ENCODE measurements around the gene BMP7.
"Not testable (repeated sequence)": the region's sequence is repeated elsewhere in the genome, so short reads cannot be mapped to it uniquely, and the experiment has no call there.

Gene BMP7

DNA sequence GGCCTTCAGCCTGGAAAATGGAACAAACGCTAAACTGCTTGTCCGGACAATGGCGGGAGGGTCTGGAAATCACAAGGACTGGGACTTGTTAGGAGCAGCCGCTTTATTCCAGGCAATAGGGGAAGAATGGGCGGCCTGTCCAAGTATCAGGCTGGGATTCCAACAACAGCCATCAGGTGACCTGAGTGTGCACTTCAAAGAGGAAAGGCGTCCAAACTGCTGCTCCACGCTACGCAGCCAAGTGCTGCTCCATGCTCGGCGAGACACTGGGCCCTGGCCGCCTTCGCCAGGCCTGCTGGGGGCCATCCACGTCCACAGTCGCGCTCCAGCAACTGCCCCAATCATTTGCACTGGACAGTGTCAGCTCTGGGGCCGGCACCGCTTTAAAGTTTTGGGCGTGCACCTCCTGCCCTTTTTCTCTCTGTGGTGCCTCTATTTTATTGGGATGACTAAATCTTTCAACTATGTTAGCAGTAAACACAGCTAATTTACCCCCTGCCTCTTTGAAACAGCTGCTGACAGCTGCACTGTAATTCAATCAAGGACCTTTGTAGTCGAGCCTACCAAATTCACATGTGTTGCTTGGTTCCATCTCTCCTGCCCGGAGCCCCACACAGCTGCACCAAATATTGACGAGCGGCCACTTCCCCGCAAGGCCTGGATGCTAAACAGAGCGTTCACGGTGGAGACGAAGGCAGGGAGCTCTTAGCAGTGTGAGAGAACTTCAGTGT is 98.3 kb downstream of the BMP7 start:
- no peak for DNase-seq (ENCODE audit: low read depth)

DNA sequence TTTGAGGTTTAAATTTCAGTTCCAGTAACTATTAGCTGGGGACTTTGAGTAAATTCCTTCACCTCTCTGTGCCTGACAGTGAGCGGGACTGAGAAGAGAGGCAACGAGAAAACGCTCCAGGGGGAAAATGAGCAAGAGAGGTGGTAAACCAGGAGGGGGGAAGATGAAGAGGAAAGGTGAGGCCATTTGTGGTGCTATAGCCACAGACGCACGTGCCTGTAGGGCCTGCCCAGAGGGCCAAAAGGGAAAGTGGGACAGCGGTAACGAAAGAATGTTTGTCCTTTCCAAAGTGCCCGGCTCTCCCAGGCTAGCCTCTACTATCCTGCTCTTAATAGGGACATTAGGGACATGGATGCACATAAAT is 99.2 kb downstream of the BMP7 start:
- no peak for DNase-seq (ENCODE audit: low read depth)

DNA sequence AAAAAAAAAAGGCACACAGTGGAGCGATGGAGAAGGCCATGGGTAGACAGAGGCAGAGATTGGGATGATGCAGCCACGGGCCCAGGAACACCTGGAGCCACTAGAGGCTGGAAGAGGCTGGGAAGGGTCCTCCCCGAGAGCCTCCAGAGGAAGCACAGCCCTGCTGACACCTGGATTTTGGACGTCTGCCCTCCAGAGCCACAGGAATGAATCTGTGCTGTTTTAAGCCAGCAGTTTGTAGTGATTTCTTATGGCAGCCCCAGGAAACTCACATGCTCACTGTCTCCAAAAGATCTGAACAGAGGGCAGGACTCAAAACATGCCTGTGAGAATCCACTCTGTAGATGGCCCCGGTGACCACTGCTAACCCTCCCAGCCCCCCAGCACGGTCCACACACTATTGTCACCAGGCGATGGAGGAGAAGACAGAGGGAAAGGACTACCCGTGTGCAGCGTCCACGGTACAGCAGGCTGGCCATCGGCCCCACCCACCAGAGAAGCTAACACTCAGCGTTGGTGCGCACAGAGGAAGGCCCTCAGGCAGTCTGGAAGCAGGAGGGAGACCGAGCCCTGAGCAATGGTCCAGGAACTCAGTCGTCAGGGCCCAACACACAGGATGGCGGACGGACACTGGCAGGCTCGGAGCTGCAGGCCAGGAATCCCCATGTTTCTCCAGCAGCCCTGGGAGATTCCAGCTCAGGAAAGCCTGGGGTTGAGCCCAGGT is 99.7 kb downstream of the BMP7 start:
- no peak for DNase-seq (ENCODE audit: low read depth)

DNA sequence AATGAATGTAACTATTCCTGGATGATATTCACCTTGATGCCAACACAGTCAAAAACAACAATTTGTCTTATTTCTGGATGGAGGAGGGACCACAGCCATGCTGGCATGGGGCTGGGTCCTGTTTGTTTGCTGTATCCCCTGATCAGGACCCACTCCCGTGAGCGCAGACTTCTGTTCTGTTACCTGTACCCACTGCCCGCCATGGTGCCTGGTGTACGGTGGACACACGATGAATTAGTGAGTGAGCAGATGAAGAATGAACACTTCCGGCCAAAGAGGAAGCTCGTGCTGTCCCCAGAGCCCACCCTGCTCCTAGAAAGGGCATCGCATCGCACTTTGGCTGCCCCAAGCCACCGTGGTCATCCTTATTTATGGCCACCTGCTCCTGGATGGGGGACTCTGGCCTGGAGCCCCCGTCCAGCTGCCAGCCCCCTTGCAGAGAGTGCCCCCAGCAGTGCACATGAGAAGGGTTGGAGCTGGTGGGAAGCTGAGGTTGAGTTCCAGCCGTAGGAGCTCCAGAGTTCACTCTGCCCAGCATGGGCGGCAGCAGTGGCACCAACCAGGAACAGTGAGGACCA is 100.9 kb downstream of the BMP7 start:
- DNase-seq (ENCODE audit: low read depth) = no peak

DNA sequence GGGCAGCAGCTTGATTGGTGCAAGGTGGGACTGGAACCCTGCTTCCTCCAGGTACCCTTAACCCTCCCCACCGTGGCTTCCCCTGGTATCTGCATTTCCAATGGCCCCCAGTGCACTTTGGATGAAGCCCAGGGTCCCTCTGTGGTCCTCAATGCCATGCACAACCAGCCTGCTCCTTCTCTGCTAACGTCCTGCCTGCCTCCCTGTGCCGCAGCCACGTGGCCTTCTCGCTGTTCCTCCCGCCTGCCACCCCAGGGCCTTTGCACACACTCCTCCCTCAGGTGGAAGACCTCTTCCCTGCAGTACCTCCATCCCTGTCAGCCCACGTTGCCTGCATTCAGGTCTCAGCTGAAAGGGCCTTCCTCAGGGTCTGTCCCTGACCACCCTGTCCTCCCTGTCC is 101.6 kb downstream of the BMP7 start:
- no peak for DNase-seq (ENCODE audit: low read depth)

DNA sequence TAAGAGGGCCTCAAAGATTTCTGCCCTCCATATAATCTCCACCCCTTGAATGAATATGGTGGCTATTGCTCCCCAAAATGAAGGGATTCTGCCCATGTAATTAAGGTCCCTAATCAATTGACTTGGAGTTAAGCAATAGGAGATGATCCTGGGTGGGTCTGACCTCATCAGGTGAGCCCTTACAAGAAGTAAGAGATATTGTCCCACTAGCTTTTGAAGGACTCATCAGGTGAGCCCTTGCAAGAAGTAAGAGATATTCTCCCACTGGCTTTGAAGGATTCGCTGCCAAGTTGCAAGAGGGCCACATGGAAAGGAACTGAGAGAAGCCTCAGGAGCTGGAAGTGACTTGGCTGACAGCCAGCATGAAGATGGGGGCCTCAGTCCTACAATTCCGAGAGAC is 103.4 kb downstream of the BMP7 start:
- DNase-seq (ENCODE audit: low read depth) = no peak

DNA sequence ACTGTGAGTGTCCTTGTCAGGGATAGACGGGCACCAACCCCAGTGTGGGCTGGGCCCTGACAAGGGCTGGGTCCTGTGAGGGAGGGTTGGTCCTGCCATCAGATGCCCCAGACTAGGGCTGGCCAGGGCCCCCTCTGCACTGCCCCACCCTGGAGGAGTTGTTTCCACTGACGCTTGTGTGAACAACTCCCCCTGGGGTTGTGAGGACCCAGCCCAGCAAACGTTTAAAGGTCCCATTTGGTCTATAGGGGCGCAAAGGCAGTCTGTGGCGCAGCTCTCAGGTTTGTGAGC is 104.1 kb downstream of the BMP7 start:
- DNase-seq (ENCODE audit: low read depth) = no peak

DNA sequence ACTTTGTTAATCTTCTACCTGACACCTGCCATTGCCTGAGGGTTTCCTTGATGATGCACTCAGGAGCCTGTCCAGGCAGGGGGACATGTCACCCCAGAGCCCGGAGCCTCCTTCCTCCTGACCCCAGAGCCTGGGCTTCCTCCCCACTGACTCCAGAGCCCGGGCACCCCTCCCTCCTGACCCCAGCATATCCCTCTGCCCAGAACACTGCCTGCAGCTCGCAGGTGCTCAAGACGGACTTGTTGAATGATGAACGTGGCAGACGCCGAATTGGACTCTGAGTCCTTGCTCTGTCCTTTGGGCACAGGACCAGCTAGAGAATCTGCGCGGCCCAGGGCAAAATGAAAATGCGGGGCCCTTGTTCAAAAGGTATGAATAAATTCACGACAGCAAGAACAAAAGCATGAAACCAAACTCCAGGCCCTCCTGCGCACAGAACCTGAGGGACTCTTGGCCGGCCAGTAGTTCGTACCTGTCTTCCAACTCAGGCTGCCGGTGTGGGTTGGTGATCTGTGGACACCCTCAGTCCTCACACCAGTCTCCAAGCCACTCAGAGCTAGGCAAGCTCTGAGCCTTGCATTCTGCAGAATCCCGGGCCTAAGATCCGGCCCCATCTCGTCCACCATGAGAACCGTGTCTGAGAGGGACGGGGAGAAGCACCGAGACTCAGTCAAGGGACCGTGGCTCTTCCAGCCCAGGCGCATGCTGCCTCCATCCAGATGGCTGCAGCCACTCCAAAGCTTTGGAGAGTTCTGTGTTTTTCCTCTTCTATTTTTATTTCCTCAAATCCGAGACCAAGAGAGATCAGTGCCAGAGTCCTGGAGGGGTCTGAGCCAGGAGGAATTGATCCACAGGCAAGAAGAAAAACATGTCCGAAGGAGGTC is 104.7 kb downstream of the BMP7 start:
- DNase-seq (ENCODE audit: low read depth) = no peak

DNA sequence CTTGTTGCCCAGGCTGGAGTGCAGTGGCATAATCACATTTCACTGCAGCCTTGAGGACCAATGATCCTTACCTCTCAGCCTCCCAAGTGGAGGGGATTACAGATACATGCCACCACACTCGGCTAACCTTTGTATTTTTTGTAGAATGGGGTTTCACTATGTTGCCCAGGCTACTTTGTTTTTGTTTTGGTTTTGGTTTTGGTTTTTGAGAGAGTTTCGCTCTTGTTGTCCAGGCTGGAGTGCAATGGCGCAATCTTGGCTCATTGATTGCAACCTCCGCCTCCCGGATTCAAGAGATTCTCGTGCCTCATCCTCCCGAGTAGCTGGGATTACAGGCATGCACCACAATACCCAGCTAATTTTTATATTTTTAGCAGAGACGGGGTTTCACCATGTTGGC is 105.5 kb downstream of the BMP7 start:
- no peak for DNase-seq (ENCODE audit: low read depth)

DNA sequence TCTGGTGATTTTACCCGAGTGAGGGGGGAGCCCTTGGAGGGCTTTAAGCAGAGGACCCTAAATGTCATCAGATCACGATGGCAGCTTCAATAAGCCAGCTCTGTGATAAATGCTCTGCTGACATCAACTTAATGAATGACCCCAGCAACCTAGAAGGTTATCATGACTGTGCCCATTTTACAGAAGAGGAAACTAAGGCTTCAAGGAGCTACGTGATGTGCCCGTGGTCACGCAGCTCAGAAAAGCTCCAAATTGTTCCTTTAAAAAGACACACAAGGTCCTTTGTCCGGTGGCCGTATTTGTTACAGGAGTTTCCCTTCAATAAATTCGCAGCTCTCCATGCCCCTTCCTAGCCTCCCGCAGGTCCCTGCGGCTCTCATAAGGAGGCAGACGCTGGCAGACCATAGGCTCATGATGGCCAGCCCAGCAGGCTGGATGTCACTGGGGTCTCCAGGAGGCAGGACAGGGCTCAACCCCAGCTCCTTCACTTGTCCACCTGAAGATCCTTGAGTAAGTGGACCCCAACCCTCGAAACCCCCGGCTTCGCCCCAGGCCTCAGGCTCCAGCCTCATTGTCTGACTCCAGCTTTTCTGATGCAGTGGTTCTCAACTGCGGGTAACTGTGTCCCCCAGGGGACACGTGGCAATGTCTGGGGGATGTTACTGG is 106.4 kb downstream of the BMP7 start:
- no peak for DNase-seq (ENCODE audit: low read depth)

DNA sequence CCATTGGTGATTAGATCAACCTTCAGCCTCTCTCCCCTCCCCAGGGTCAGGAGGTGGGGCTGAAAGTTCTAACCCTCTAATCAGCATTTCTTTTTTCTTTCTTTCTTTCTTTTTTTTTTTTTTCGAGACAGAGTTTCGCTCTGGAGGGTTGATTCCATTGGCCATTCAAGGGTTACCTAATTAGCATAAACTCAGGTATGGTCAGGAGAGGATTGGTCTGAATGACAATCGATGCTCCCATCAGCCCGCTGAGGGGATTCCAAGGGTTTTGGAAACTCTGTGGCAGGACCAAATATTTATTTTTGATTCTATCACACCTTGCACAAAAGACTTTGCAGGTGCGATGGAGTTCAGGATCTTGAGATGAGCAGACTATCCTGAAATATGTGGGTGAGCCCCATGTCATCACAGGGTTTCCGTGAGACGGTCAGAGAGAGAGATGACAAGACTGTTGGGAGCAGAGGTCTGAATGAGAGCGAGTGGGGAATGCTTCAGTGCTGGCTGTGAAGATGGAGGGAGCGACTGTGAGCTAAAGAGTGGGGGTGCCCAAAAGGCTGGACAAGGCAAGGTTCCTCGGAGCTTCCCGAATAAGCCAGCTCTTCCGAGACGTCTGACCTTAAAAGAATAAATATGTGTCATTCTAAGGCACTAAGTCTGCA is 107.1 kb downstream of the BMP7 start:
- DNase-seq (ENCODE audit: low read depth) = no peak

DNA sequence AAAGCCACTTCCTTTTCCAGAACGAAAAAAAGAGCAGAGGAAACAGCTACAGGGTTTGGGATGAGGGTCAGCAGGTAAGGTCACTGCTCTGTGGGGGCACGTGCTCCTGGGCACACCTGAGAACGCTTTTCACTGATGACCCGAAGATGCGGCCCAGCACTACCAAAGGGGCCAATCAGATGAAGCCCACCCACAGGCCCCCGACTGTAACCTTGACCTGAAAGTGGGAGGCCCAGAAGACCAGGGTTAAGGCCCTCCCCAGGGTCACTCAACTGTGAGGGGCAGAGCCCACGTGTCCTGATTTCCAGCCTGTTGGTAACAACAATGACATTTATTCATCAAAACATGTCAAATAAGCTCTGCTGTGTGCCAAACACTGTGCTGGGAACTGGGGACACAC is 108.0 kb downstream of the BMP7 start:
- no peak for DNase-seq (ENCODE audit: low read depth)

DNA sequence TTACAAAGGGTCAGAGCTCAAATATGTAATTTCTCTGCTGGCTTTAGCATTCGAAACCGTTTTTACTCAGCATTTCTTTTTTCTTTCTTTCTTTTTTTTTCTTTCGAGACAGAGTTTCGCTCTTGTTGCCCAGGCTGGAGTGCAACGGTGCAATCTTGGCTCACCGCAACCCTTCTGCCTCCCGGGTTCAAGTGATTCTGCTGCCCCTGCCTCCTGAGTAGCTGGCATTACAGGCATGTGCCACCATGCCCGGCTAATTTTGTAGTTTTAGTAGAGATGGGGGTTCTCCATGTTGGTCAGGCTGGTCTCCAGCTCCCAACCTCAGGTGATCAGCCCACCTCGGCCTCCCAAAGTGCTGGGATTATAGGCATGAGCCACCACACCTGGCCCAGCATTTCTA is 108.7 kb downstream of the BMP7 start:
- not testable (repeated sequence) for DNase-seq (ENCODE audit: low read depth)

DNA sequence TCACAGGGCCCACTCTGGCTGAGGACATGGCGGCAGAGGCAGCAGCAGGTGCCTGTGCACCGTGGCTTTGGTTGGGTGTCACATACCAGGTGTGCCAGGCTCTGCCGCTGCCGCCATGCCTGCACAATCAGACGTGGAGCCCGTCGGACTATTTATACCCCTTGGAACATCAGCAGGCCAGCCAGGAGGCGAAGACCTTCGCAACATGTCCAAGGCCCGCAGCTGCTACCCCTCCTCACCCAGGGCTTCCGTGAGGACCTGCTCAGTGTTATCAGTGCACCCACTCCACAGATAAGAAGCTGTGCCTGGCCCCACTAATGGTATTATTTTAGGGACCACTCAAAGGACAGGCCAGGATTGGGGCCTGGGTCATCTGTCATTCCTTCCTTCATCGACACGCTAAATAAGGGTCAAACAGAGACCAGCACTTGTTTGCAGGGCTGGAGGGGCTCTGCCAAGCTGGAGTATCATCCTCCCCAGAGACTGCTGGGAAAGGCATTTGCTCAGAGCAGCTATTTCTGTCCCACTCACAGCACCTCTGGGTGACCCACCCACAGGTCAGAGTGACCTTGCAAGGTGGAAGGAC is 109.2 kb downstream of the BMP7 start:
- DNase-seq (ENCODE audit: low read depth) = no peak

DNA sequence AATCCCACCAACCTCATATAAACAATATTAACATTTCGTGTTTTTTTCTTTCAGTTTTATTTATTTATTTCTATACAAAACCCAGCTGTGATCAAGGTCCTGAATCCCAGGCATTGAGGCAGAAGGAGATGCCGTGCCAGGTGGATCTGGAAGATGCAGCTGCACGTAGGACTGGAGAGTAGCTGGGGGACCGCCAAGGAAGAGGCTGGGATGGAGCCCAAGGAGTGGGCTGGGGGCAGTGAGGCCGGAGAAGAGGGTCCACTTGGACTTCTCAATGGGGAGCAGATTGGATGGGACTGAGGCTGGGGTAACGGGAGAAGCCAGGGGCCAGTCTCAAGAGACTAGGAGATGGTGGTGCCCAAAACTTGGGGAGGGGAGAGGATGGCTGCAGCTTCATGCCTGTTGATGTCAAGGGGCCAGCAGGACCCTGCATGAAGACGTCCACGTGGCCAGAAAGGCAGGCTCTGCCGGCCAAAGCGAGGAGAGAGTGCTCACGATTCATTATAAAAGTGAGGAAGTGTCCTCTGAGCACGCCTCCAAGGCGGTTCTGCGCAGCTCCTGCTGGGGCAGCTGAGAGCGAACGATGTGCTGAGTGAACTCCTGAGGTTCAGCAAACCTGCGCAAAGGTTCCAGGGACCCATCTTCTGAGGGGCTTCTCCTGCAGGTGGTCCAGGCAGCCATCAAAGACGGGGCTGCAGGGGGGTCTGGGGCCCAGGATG is 110.3 kb downstream of the BMP7 start:
- DNase-seq (ENCODE audit: low read depth) = no peak

DNA sequence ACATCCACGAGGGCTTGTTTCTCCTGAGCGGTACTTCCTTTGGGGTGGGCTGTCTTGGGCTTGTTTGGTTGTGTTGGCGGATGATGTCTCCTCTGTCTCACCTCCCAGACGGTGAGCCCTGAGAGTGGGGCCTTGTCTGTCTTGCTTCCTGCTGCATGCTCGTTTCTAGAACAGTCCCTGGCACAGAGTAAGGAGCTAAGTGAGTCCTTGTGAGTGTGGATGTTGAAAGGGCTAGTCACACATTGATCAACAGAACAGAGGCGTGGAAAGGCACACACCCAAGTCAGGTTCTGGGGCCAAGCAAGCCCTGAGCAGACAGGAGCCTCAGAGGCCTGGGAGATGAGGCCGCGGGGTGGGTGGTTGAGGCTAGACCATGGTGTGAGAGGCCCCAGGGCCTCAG is 111.0 kb downstream of the BMP7 start:
- DNase-seq (ENCODE audit: low read depth) = no peak

DNA sequence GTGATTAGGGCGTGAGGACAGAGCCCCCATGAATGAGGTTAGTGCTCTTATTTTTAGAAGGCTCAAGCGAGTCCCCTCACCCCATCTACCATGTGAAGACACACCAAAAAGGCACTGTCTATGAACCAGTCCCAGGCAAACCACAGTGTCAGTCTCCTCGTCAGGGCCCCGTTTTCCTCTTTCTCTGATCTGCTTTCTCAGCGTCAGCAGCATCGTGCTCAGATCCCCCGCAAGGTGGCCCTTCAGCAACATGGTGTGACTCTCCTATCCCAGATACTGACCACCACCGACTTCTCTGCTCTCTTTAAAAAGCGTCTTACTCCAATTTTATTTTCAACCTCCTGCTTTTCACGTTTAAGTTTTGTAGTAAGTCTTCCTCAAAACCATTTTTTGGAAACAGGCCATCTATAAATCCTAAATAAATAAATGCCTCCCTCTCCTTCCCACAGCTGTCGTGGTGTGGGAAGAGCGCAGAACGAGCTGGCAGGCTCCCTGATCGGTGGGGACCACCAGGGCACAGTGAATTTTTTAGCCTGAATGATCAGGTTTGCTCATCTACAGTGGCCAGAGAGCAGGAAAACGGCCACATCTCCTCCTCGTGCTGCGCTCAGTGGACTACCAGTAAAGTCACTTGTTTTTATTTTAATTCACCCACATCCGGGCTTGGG is 113.1 kb downstream of the BMP7 start:
- DNase-seq (ENCODE audit: low read depth) = no peak

DNA sequence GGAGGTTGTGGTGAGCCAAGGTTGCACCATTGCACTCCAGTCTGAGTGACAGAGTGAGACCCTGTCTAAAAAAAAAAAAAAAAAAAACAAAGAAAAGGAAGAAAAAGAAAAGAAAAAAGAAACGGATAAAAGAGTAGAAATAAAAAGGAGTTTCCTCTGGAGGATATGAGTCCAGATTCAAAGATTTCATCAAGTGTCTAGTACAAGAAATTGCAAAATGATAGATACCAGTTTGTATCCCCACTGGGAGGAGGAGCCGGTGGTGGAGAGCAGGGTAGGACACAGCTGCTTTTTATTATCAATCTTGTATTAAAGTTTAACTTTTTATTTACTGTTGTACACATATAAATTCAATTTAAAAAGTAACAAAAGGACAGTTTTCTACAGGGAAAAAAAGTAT is 113.9 kb downstream of the BMP7 start:
- no peak for DNase-seq (ENCODE audit: low read depth)

DNA sequence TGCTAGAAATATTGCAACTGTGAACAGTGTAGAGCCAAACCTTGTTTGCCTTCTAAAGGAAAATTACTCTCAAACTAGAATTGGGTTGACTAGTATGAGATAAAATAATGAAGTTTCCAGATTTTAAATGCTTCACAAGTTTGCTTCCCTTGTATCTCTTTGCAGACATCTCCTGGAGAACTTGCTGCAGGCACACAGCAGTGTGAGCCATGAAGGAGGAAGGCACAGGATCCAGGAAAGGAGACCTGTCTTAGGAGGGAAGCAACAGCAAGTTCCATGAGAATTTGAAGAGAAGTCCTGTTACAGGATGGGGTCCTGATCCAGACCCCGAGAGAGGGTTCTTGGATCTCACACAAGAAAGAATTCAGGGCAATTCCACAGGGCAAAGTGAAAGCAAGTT is 115.9 kb downstream of the BMP7 start:
- no peak for DNase-seq (ENCODE audit: low read depth)

DNA sequence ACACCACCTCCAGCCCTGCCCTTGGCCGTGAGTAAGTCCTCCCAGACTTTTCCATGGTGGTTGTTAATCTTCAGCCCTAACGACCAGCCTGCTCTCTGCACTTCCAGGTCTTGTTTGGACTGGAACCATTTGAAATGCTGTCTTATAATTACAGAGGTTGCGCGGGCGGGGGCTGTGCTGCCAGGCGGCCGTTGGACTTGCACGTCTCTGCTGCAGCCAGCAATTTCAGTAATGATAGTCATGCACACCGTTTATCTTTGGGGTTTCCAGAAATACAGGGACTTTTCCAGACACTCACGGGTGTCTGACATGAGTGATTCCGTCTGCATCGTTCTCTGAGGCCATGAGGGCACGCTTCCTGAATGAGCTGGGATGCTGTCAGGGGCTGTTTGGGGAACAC is 118.2 kb downstream of the BMP7 start:
- no peak for DNase-seq (ENCODE audit: low read depth)
